ENCODE measurements around the gene SCARB1. TPM values are rescaled to one million over a fixed set of nuclear protein-coding genes. Genes with fewer than 3 reads are reported as not detected.

Gene SCARB1
- total and polyA plus RNA-seq, 2 donors (not counting 1 experiment from before 2014, with no cell fraction given) = 14.7 to 32.5 TPM

- Histone ChIP-seq H3K4me3 (replicated peaks in 1 of 4; ENCODE audit: control extremely low read depth in 1 of 4, insufficient read depth in 1 of 4, low read depth in 3 of 4, low read length in 4 of 4) (no peak overlapping the region), H4K20me1 (ENCODE audit: control insufficient read depth, extremely low read depth, insufficient read depth, low read length) (no peaks in the 10 kb centered on the region), H3K79me2 (ENCODE audit: control insufficient read depth, insufficient read depth, low read length) (peaks cover 2% of the 10 kb centered on the region), H3K9ac (ENCODE audit: insufficient read depth, low read length) (no peak overlapping the region), H2AFZ (ENCODE audit: low read length) (no peak overlapping the region), H3K4me1 (ENCODE audit: control insufficient read depth, extremely low read depth, insufficient read depth, low read length) (peaks cover 9% of the 10 kb centered on the region), H3K36me3 (ENCODE audit: control insufficient read depth, insufficient read depth, low read length) (peaks cover 2% of the 10 kb centered on the region), H3K27me3 (ENCODE audit: control insufficient read depth, insufficient read depth, low read length) (no peaks in the 10 kb centered on the region), H3K9me3 (ENCODE audit: control insufficient read depth, insufficient read depth, low read depth, low read length) (no peaks in the 10 kb centered on the region), H3K27ac (ENCODE audit: insufficient read depth, low read length) (no peak overlapping the region), H3K4me2 (ENCODE audit: extremely low read depth, insufficient read depth, low read length) (no peak overlapping the region)
- no peak for DNase-seq (ENCODE audit: low read depth in 2 of 2)
- TF ChIP-seq EZH2 (IDR thresholded peaks at IDR 0.05; ENCODE audit: low read length, missing control alignments) (no peak), CTCF (conservative IDR thresholded peaks at IDR 0.05 in 1 of 2, IDR thresholded peaks at IDR 0.05 in 1 of 2; ENCODE audit: low read depth in 1 of 2, low read length in 2 of 2) (no peak)
These were observed 12.3 kb downstream of the SCARB1 start for GRCh38 chr12:124851342-124851741.

GRCh38 chr12:124849382-124849781, 14.3 kb downstream of the SCARB1 start:
- no peaks in the 10 kb centered on the region for H3K27me3 ChIP-seq (ENCODE audit: control insufficient read depth, insufficient read depth, low read length)
- peaks cover 9% of the 10 kb centered on the region for H3K4me1 ChIP-seq (ENCODE audit: control insufficient read depth, extremely low read depth, insufficient read depth, low read length)
- H3K36me3 ChIP-seq (ENCODE audit: control insufficient read depth, insufficient read depth, low read length) = no peaks in the 10 kb centered on the region
- no peaks in the 10 kb centered on the region for H3K9me3 ChIP-seq (ENCODE audit: control insufficient read depth, insufficient read depth, low read depth, low read length)
- H3K79me2 ChIP-seq (ENCODE audit: control insufficient read depth, insufficient read depth, low read length) = no peaks in the 10 kb centered on the region
- no peak overlapping the region for H3K4me2 ChIP-seq (ENCODE audit: extremely low read depth, insufficient read depth, low read length)
- H3K9ac ChIP-seq (ENCODE audit: insufficient read depth, low read length) = no peak overlapping the region
- H3K4me3 ChIP-seq (replicated peaks in 1 of 4; ENCODE audit: control extremely low read depth in 1 of 4, insufficient read depth in 1 of 4, low read depth in 3 of 4, low read length in 4 of 4) = no peak overlapping the region
- no peaks in the 10 kb centered on the region for H4K20me1 ChIP-seq (ENCODE audit: control insufficient read depth, extremely low read depth, insufficient read depth, low read length)
- no peak for TF ChIP-seq CTCF (conservative IDR thresholded peaks at IDR 0.05 in 1 of 2, IDR thresholded peaks at IDR 0.05 in 1 of 2; ENCODE audit: low read depth in 1 of 2, low read length in 2 of 2)
- H2AFZ ChIP-seq (ENCODE audit: low read length) = no peak overlapping the region
- DNase-seq (ENCODE audit: low read depth in 2 of 2) = no peak
- H3K27ac ChIP-seq (ENCODE audit: insufficient read depth, low read length) = no peak overlapping the region

DNA sequence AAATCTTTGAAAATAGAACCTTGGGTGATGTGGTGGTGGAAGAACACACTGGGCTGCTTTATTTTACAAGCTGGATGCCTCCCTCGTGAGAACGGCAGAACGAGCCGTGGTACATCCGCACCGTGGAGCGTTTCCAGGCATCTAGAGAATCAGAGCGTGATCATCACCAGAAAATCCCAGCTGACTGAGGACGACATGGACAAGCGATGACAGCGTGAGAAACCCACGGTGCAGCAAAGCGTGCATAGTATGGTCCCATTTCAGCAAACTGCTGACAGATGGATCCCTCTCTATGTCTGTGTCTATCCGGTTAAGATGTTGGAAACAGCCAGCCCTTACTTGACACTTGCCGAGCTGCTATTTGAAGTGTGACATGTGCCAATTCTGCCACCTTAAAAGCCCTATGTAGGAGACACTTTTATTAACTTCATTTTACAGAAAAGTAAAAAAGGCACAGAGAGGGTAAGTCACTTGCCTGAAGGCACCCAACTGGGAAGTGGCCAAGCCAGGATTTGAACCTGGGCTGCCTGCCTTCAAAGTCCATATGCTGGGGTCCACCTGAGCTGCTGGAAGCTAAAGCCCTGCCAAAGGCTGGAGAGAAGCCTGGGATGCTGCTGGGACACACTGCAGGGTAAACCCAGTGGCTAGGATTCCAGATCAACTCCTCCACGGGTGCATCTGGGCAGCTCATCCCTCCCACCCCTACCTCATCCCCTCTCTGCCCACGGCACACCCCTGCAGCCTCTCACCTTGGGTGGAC, 14.9 kb downstream of the SCARB1 start:
- H3K27ac ChIP-seq (ENCODE audit: insufficient read depth, low read length) = no peak overlapping the region
- no peaks in the 10 kb centered on the region for H3K9me3 ChIP-seq (ENCODE audit: control insufficient read depth, insufficient read depth, low read depth, low read length)
- H3K9ac ChIP-seq (ENCODE audit: insufficient read depth, low read length) = no peak overlapping the region
- H4K20me1 ChIP-seq (ENCODE audit: control insufficient read depth, extremely low read depth, insufficient read depth, low read length) = no peaks in the 10 kb centered on the region
- no peaks in the 10 kb centered on the region for H3K36me3 ChIP-seq (ENCODE audit: control insufficient read depth, insufficient read depth, low read length)
- no peak overlapping the region for H3K4me3 ChIP-seq (replicated peaks in 1 of 4; ENCODE audit: control extremely low read depth in 1 of 4, insufficient read depth in 1 of 4, low read depth in 3 of 4, low read length in 4 of 4)
- peaks cover 9% of the 10 kb centered on the region for H3K4me1 ChIP-seq (ENCODE audit: control insufficient read depth, extremely low read depth, insufficient read depth, low read length)
- no peaks in the 10 kb centered on the region for H3K27me3 ChIP-seq (ENCODE audit: control insufficient read depth, insufficient read depth, low read length)
- no peak overlapping the region for H3K4me2 ChIP-seq (ENCODE audit: extremely low read depth, insufficient read depth, low read length)
- no peak for DNase-seq (ENCODE audit: low read depth in 2 of 2)
- TF ChIP-seq CTCF (conservative IDR thresholded peaks at IDR 0.05 in 1 of 2, IDR thresholded peaks at IDR 0.05 in 1 of 2; ENCODE audit: low read depth in 1 of 2, low read length in 2 of 2) (no peak), EZH2 (IDR thresholded peaks at IDR 0.05; ENCODE audit: low read length, missing control alignments) (no peak)
- H2AFZ ChIP-seq (ENCODE audit: low read length) = no peak overlapping the region
- H3K79me2 ChIP-seq (ENCODE audit: control insufficient read depth, insufficient read depth, low read length) = no peaks in the 10 kb centered on the region
